ENCODE measurements around the gene AK9.

The AK9 gene

DNA sequence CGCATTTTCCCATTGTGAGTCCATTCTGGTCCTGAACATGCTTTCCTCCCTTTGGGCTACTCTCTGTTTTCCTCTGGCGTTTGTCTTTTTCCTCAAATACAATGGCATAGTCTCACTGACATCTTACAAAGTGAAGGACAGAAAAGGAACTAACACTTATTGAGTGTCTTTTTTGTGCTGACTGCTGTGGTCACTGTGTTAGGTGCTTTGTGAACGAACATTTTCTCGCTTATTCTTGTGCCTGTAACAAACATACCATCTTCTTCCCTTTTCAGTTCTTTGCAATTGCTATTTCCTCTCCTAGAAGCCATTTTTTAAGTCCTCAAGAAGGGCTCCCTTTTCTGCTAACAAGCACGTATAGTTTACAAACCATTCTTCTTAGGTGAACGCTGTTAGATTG is 15.5 kb upstream of the AK9 start:
- no peaks in the 10 kb centered on the region for H3K4me1 Mint-ChIP-seq
- H3K4me3 Mint-ChIP-seq: no peak overlapping the region
- peaks cover 29% of the 10 kb centered on the region for H3K9me3 Mint-ChIP-seq
- no peak overlapping the region for H3K27ac Mint-ChIP-seq
- peaks cover 17% of the 10 kb centered on the region for H3K36me3 Mint-ChIP-seq (ENCODE audit: low read depth)
- DNase-seq: no peak
- peaks cover 3% of the 10 kb centered on the region for H3K27me3 Mint-ChIP-seq (ENCODE audit: low read depth, poor library complexity)
- TF ChIP-seq, protein P1, sequence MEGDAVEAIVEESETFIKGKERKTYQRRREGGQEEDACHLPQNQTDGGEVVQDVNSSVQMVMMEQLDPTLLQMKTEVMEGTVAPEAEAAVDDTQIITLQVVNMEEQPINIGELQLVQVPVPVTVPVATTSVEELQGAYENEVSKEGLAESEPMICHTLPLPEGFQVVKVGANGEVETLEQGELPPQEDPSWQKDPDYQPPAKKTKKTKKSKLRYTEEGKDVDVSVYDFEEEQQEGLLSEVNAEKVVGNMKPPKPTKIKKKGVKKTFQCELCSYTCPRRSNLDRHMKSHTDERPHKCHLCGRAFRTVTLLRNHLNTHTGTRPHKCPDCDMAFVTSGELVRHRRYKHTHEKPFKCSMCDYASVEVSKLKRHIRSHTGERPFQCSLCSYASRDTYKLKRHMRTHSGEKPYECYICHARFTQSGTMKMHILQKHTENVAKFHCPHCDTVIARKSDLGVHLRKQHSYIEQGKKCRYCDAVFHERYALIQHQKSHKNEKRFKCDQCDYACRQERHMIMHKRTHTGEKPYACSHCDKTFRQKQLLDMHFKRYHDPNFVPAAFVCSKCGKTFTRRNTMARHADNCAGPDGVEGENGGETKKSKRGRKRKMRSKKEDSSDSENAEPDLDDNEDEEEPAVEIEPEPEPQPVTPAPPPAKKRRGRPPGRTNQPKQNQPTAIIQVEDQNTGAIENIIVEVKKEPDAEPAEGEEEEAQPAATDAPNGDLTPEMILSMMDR (IDR thresholded peaks at IDR 0.05): no peak

DNA sequence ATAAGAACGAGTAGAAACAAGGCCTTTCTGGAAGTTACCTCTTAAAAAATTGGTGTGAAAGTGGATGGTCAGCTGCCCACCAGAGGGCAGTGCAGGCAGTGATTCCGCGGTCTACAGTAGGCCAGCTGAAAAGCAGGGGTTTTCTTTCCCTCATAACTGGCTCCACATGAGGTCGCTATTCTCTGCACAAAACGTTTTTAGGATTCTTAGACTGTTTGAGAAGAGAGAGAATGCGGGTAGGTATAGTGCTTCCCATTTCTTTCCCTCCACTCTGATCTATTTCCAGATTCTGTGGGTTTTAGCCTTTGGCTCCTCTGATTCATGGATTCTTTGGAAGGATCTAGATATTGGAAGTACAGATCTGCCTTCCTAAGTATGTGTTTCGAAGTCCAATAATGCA is 14.3 kb upstream of the AK9 start:
- peak; percentile 82 for DNase-seq
- peaks cover 3% of the 10 kb centered on the region for H3K27me3 Mint-ChIP-seq (ENCODE audit: low read depth, poor library complexity)
- H3K27ac Mint-ChIP-seq: no peak overlapping the region
- peaks cover 9% of the 10 kb centered on the region for H3K36me3 Mint-ChIP-seq (ENCODE audit: low read depth)
- H3K4me1 Mint-ChIP-seq: no peaks in the 10 kb centered on the region
- TF ChIP-seq, protein P1 (IDR thresholded peaks at IDR 0.05): peak; percentile 97
- peaks cover 20% of the 10 kb centered on the region for H3K9me3 Mint-ChIP-seq
- no peak overlapping the region for H3K4me3 Mint-ChIP-seq

DNA sequence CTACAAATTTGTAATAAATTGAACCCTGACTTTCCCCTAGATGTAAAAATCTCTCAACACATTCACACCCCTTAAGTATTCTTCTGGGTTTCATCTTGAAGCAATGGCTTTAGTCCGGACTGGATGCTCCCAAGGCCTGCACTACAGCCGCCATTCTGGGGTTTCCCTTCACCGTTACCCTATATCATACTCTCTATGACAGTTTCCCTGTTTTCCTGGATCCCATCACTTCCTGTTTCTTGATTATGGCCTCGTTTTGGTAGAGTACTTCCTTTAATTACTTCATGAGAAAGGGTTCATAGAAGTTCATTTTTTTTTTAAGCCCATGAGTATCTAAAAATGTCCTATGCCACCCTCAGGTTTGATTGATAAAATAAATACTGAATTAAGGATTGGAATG is 11.8 kb upstream of the AK9 start:
- peak overlapping the region; percentile 17 for H3K27ac Mint-ChIP-seq
- no peaks in the 10 kb centered on the region for H3K36me3 Mint-ChIP-seq (ENCODE audit: low read depth)
- no peak for DNase-seq
- H3K4me1 Mint-ChIP-seq: no peaks in the 10 kb centered on the region
- no peak overlapping the region for H3K4me3 Mint-ChIP-seq
- TF ChIP-seq, protein P1 (IDR thresholded peaks at IDR 0.05): no peak
- H3K9me3 Mint-ChIP-seq: no peaks in the 10 kb centered on the region
- no peaks in the 10 kb centered on the region for H3K27me3 Mint-ChIP-seq (ENCODE audit: low read depth, poor library complexity)

DNA sequence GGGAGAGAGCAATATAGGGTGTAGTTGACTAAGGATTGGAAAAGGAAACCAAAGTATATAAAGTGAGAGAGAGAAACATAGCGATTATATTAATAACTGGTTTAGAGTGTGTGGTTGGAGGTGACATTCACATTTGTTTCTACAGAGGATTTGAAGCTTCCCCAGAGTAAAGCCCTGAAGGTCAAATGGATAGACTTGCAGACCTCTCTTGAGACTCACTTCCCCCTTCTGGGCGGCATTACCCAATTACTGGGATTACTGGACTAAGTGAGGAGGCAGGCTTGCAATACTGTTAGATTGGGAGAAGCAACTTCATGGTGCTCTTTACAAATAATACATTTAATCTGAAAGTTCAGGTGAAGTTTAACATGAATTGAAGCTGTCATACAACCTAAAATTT is 10.8 kb upstream of the AK9 start:
- TF ChIP-seq, protein P1 (IDR thresholded peaks at IDR 0.05): no peak
- H3K36me3 Mint-ChIP-seq (ENCODE audit: low read depth): no peaks in the 10 kb centered on the region

DNA sequence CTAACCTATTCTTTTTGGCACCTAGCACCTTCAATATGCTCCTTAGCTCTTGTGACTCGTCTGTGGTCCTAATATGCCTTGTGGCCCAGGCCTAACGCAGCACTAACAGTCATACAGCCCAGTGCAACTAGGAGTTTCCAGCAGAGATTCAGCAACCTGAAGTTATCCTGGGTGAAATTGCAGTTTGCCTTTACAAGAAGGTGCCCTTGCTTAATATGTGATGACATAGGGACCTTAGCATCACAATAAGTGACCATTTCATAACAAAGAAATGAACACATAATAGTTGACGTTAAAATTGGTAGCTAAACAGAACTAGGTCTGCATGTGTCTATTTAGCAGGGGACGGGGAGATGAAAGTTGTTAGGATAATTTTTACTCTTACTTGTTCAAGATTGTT is 10.2 kb upstream of the AK9 start:
- TF ChIP-seq, protein P1 (IDR thresholded peaks at IDR 0.05): no peak
- Mint-ChIP-seq H3K36me3 (ENCODE audit: low read depth) (peaks cover 5% of the 10 kb centered on the region), H3K27ac (no peak overlapping the region), H3K4me3 (no peak overlapping the region), H3K27me3 (ENCODE audit: low read depth, poor library complexity) (no peaks in the 10 kb centered on the region), H3K4me1 (no peaks in the 10 kb centered on the region), H3K9me3 (peaks cover 4% of the 10 kb centered on the region)
- no peak for DNase-seq

More for the DNA sequence above, 10.8 kb upstream of the AK9 start:
- Mint-ChIP-seq H3K27me3 (ENCODE audit: low read depth, poor library complexity) (no peaks in the 10 kb centered on the region), H3K4me3 (no peak overlapping the region), H3K9me3 (no peaks in the 10 kb centered on the region), H3K4me1 (no peaks in the 10 kb centered on the region), H3K27ac (no peak overlapping the region)
- DNase-seq: no peak

DNA sequence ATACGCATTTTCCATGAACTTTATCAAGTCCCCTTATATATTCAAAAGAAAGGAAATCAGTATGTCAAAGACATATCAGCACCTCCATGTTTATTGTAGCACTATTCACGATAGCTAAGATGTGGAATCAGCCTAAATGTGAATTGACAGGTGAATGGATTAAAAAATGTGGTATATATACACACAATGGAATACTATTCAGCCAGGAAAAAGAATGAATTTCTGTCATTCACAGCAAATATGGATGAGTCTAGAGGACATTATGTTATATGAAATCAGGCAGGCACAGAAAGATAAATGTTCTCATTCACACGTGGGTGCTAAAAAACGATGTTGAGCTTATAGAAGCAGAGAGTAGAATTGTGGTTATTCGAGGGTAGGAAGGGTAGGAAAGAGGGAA is 5.4 kb upstream of the AK9 start:
- H3K27me3 Mint-ChIP-seq (ENCODE audit: low read depth, poor library complexity): no peaks in the 10 kb centered on the region
- peaks cover 4% of the 10 kb centered on the region for H3K9me3 Mint-ChIP-seq
- no peak overlapping the region for H3K4me3 Mint-ChIP-seq
- TF ChIP-seq, protein P1 (IDR thresholded peaks at IDR 0.05): no peak
- DNase-seq: no peak
- H3K27ac Mint-ChIP-seq: no peak overlapping the region
- H3K4me1 Mint-ChIP-seq: peaks cover 10% of the 10 kb centered on the region
- H3K36me3 Mint-ChIP-seq (ENCODE audit: low read depth): peaks cover 15% of the 10 kb centered on the region
